ENCODE results near the gene DUSP16.
"Not testable (repeated sequence)": the region's sequence is repeated elsewhere in the genome, so short reads cannot be mapped to it uniquely, and the experiment has no call there.

Gene DUSP16, protein sequence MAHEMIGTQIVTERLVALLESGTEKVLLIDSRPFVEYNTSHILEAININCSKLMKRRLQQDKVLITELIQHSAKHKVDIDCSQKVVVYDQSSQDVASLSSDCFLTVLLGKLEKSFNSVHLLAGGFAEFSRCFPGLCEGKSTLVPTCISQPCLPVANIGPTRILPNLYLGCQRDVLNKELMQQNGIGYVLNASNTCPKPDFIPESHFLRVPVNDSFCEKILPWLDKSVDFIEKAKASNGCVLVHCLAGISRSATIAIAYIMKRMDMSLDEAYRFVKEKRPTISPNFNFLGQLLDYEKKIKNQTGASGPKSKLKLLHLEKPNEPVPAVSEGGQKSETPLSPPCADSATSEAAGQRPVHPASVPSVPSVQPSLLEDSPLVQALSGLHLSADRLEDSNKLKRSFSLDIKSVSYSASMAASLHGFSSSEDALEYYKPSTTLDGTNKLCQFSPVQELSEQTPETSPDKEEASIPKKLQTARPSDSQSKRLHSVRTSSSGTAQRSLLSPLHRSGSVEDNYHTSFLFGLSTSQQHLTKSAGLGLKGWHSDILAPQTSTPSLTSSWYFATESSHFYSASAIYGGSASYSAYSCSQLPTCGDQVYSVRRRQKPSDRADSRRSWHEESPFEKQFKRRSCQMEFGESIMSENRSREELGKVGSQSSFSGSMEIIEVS

DNA sequence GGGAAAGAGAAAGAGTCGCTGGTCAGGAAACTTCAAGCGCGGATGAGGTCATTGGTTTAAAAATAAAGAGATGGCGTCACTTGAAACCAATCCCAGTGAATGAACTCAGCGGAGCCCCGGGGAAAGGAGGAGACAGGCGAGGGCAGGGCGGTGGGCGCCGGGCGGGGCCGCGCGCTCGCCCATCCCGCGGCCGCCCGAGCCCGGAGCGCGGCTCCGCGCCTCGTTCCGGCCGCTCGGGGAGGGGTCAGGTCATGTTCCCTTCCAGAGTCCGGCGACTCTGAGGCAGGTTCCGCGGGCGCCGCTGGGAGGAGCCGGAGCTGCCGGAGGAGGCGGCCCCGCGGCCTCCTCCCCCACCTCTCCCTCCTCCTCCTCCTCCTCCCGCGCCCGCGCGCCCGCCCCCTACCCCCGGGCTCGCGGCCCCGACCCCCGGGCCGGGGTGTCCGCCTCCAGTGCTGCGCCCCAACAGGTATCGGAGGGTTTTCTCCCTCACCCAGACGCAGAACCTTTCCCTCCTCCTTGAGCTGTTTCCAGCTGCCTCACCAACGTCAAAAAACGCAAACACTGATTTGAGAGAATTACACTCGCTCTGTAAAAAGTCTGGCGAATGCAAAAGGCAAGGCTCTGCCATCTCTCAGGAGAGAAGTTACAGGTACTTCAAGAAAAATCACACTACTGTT is at the start of gene DUSP16:
Gene DUSP16 (minus strand): TSS at position 279 of the 677 bp plus-strand sequence. CDS start 41,765 bp downstream, outside the sequence.
- peak; percentile 49 for DNase-seq (ENCODE audit: low read depth)

DNA sequence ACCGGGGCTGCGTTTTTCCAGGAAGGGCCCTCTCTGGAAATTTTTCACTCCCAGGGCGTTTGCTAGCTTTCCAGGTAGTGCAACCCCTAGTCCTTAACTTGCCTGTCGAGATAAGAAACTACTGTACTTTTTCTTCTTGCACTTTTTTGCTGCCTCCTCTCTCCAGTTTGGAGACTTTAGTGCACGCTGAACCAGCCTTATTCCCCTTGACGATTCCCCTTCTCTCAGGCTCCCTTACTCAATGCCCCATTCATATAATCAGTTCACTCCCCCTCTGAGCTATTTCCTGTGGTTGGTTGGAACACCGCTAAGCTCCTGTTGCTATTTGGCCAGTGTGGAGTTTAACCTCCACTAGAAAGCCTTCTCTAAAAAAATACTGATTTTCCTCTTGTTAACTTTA is 49.7 kb upstream of the DUSP16 start:
- DNase-seq (ENCODE audit: low read depth) = no peak

DNA sequence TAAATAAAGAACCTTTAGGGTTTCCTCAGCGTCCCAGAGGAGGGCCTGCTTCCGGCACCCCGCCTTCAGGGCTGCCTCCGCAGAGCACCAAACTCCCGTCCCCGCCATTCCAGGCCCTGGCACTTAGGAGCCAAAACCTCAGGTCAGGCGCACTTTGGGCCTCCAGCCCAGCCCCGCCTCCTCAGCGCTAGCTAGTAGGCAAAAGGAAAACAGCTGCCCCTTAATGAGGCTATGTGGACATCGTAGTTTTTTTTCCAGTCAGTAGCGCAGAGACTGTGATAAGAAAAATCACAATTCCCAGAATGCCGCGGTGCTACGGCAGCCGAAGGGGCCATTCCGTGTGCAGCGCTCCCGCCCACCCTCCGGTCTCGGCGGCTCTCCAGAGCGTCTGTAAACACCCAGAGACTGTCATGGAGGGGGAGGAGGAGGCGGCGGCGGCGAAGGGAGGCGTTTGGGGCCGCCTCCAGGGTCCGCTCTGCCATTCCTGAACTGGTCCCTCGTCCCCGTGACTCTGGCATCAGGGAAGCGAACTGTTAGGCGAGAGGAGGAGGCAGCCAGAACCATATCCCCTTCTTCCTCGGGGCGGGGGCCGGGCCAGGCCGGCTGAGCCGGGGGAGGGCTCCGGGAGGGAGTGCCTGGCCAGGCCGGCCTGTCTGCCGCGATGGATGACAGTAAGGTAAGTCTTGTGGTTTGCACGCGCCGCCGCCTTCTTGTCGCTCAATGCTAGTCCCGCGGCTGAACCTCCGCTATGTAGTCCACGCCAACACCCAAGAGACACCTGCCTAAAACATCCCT is 49.0 kb upstream of the DUSP16 start, which contains the start of gene CREBL2:
Gene CREBL2 (plus strand): TSS at position 365 of the 795 bp plus-strand sequence. CDS start 297 bp downstream, at position 662.
- DNase-seq (ENCODE audit: low read depth) = peak; percentile 72

DNA sequence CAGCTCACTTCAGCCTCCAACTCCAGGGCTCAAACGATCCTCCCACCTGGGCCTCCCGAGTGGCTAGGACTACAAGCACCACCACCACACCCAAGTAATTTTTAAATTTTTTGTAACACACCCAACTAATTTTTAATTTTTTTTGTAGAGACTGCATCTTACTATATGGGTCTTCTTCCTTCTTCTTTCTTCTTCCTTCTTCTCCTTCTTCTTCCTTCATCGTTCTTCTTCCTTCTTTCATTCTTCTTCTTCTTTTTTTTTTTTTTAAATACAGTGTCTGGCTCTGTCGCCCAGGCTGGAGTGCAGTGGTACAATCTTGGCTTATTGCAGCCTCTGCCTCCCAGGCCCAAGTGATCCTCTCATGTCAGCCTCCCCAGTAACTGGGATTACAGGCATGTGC is 48.0 kb upstream of the DUSP16 start:
- DNase-seq (ENCODE audit: low read depth) = no peak

DNA sequence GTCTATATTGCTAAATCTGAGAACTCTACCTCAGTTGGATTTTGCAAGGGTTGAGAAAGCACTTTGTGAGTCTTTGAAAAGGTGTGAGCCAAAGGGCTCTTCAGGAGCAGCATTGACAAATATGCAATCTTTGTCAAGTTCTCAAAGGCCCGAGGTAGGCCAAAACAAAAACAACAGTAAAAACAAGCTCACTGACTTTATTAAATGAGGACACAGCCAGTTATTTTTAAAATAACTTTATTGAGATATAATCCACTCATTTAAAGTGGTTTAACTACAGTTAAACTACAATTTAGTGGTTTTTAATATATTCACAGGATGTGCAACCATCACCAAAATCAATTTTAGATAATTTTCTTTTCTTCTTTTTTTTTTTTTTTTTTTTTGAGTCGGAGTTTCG is 47.0 kb upstream of the DUSP16 start:
- no peak for DNase-seq (ENCODE audit: low read depth)

DNA sequence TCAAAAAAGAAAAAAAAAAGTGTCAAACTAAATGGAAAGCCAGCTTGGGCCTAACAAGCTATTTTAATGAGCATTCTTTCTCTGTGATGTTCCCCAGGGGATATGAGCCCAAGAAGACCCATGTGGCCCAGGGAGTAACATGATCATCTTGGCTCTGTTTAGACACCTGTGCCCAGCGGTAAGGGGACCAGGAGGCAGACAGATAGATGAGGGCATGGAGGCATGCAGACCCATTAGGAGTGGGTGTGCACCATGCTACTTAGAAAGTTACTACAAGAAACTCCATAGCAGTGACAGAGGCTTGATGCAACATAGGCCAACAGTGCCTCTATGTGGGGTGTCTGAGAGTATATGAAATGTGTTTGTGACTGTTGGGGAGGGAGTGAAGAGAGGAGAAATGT is 45.9 kb upstream of the DUSP16 start:
- DNase-seq (ENCODE audit: low read depth) = no peak

DNA sequence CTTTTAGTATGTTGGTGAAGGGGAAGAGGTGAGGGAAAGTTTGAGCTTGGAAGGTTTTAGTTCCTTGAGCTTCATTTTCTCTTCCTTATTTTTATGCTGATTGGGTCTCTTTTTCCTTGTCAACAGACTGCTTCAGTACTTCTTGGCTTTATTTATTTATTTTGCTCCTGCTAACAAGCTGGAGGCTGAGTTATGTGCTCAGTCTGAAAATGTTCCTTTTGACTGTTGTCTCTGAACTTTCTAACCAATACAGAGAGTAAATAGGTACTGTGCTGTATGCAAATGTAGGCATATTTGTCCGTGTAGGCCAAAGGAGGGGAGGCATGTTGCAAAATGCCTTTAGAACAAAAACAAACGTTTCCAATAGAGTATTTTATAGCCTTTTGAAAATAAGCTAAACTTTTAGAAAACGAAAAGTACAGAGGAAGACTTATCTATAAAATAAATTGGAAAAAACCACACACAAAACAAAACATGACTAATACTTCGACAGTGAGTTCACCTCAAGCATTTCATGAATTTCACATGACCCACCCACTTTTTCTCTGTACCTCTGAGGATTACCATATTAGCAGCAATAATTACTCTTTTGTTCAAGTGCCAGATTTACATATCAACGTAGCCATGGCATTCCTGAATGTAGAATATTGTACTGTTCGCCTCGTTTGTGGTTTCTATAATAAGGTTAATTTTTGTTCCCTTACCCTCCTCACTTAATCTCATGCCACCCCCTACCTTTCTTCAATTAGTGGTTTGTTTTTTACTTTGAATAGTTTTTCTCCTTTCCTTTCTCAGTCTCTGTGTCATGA is 44.3 kb upstream of the DUSP16 start:
- DNase-seq (ENCODE audit: low read depth) = no peak

DNA sequence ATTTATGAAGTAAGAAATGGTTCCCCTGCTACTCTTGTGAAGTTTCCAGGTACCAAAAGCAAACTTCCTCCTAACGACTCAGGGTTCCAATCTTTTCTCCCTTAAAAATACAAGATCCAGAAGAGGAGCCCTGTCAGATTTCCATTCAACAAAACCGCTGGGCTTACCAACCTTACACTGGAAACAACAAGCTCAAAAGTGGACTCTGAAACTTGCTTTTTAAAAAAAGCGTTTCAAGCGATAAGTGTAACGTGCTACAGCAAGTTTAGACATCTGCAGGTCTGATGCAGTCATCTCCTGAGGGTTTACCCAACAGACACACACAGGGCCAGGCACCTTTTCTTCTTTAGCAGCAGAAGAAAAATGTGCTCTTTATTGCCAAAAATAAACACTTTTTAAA is 42.1 kb upstream of the DUSP16 start:
- DNase-seq (ENCODE audit: low read depth) = no peak

DNA sequence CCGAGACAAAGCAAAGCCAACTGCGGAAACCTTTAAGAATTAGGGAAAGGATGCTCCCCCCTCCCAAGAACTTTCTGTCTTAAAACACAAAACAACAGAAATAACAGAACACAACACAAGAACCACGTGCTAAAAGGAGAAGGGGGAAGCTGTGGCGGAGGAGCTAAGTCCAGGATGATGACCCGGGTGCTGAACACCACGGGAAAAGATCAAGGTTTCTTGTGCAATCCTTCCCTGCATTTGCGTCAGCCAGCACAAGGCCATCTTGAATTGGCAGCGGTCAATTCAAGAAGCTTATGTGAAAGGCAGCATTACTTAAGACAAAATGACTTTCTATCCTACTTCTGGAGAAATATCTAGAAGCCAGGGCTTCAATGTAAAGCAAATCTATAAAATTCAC is 38.0 kb upstream of the DUSP16 start:
- no peak for DNase-seq (ENCODE audit: low read depth)

DNA sequence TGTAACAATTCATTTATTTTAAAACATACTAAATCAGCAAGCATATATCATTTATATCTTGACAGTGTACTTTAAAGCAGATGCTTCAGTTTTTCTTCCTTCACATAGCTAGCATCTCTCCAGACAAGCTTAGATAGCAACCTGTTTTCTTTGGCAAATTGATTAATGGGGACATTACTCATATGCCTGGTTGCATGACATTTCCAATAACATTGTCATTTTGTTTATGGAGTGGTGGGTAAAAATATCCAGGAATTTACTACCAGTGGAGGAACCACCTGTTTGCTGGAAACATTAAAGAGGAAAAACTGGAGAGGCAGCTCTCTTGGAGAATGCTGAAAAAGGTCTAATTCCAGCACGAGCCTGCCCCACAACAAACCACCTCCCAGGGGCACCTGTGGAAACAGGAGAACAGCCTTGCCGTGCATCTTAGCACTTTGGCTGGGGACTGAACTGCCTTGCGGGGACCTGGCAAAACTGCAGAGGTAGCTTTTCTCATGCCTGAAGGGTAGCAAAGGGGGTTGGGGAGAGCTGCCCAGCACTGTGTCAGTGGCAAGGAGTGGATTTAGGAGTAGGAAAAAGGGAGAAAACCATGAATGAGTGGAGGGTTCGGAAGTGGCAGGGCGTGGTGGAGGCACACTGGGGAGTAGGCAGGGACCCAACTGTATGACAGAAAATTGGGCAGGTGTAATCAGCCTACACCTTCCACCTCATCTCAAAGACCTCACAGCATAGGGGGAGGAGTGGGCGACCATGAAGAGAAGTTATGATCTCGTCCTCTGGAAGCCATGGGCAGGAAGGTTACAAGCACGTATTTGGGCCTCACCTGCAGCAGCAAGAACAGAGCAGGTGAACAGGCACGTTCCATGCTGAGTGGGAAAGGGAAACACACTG is 37.3 kb upstream of the DUSP16 start:
- DNase-seq (ENCODE audit: low read depth) = no peak

DNA sequence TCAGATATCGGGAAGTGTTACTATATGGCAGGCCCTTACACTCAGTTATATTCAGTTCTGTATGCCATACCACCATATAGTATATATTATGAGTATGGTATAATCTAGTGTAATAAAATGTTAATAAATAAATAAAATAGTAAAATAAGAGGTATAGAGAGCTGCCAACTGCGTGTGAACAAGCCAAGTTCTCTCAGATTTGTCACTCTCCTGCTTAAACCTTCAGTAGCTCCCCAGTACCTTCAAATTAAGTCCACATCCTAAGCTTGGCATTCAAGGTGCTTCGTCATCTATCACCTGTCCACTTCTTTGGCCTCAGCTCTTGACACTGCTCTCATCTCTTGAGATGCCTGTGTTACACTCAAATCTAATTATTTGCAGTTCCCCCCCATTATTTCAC is 36.2 kb upstream of the DUSP16 start:
- no peak for DNase-seq (ENCODE audit: low read depth)

DNA sequence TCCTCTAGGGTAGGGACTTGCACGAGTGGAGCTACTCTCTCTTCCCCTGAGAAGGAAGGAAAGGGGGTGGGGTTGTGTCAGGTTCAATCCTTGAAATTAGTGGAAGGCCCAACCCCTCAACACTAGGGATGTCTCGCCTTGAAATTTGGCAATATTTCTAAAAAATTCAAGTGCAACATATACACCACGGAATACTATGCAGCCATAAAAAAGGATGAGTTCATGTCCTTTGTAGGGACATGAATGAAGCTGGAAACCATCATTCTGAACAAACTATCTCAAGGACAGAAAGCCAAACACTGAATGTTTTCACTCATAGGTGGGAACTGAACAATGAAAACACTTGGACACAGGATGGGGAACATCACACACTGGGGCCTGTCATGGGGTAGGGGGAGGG is 33.9 kb upstream of the DUSP16 start:
- DNase-seq (ENCODE audit: low read depth) = not testable (repeated sequence)

DNA sequence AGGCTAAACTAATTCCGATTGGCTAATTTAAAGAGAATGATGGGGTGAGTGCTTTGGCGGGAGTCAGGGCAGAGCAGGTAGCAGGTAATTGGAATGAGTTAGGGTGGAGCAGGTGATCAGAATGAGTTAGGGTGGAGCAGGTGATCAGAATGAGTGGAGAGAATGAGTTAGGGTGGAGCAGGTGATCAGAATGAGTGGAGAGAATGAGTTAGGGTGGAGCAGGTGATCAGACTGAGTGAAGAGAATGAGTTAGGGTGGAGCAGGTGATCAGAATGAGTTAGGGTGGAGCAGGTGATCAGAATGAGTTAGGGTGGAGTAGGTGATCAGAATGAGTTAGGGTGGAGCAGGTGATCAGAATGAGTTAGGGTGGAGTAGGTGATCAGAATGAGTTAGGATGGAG is 33.3 kb upstream of the DUSP16 start:
- DNase-seq (ENCODE audit: low read depth) = not testable (repeated sequence)

DNA sequence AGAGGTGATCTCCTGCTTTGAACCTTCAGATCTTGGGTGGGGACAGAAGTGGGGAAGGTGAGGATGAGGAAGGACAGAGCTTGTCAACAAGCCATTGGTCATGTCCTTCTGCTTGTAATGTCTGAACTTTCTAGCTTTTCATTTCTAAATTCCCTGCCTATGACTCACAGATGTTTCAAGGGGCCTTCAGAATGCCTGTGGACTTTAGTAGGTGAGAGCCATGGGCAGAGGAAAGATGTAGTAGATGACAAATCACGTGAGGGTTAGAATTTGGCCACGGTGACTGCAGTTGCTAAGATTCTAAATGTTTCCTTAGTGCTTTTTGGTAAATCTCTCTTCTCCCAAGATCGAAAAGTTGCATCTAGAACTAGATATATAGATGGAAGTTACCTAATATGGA is 30.3 kb upstream of the DUSP16 start:
- no peak for DNase-seq (ENCODE audit: low read depth)

DNA sequence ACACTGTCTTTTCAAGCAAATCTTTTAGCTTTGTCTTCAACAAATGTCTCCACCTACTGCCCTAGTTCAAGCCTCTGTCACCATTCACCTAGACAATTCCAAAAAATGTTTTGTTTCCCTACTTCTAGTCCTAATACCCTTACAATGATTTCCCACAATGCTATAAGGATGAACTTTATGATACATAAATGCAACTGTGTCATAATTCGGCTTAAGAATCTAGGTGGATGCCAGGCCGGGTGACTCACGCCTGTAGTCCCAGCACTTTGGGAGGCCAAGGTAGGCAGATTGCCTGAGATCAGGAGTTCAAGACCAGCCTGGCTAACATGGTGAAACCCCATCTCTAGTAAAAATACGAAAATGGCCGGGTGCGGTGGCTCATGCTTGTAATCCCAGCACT is 28.3 kb upstream of the DUSP16 start:
- DNase-seq (ENCODE audit: low read depth) = no peak

DNA sequence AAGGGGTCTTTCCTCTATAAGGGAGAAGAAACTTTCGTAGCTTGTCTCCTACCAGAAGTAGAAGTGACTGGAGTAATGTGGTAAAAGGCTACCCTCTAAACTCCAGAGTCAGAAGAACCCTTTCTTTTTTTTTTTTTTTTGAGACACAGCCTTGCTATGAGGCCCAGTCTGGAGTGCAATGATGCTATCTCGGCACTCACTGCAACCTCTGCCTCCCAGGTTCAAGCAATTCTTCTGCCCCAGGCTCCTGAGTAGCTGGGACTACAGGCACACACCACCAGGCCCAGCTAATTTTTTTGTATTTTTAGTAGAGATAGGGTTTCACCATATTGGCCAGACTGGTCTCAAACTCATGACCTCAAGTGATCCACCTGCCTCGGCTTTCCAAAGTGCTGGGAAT is 25.8 kb upstream of the DUSP16 start:
- DNase-seq (ENCODE audit: low read depth) = not testable (repeated sequence)

DNA sequence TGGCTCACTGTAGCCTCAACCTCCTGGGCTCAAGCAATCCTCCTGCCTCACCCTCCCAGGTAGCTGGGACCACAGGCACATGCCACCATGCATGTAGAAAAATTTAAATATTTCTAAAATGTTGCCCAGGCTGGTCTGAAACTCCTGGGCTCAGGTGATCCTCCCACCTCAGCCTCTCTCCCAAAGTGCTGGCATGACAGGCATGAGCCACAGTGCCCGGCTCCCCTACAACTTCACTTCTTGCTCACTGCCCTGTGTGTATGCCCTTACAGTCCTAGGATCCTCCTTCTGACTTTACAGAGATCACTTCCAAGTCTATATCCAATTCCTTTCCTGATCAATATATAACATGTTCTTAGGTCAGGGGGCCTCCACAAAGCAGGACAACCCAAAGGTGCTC is 25.2 kb upstream of the DUSP16 start:
- DNase-seq (ENCODE audit: low read depth) = no peak

DNA sequence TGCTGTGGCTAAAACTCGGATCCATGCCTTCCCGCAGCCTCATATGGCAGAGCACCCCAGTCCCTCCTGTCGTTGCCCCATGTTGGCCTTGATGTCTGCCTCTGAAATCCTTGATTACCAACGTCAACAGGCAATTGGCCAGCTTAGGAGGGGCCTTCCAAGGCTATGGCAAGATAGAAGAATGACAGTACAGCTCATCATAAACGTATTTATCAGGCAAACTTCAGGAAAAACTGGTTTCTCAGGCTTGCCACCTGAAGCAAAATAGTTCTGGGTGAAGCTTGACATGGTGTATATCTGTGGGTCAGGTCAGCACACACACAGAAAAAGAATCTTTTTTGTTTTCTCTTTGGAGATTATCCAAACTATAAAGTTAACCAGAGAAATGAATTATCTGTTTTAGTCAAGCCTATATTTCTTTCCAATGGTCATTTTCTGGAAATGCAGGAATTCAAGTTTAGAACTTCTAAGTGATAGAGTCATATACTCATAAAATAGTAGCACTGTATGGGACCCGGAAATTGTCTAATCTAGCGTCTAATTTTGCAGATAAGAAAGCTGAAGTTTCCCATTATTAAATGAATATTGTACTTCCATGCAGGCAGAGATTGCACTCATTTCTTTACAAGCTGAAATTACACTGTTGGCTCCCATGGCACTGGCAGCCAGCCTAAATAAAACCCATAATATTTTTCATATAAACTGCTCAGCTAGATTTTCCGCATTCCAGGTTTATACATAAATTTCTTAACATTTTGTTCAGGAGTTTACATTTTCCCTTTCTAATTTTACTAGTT is 24.4 kb upstream of the DUSP16 start:
- no peak for DNase-seq (ENCODE audit: low read depth)

DNA sequence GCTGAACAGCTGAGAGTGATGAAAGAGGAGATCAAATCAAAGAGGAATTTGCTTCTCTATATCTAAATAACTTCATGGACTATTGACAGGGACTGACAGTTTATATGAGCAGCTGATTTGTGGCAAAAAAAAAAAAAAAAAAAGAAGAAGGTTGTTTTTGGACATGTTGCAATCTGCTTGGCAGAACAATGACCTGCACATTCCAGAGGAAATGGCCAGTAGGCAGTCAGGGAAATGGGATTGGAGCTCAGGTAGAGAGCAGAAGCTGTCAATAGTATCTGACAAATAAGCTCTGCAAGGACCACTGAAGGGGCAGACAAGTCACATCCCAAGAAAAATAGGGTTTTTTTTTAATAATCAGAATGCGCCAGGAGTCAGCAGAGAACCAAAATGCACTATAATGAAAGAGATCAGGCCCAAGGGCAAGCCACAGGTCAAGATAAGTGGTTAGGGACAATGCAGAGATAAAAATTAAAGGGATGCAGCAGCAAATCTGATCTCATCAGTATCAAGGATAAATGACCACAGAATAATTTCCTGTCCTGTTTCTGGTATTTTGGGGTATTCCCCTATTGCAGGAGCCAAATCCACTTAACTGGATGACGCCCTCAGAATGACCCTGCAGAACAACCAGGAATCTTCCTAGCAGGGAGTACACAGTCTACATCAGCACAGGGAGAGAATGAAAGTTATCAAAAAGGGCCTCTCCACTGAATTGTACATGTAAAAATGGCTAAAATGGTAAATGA is 22.6 kb upstream of the DUSP16 start:
- no peak for DNase-seq (ENCODE audit: low read depth)
